NB4 (cell line): ENCODE results near the gene MMP19.
A peak's percentile ranks its signal among the peaks of the same experiment; 100 is the strongest.

Experiments
- DNase-seq: peaks from one replicate; pipeline ENCODE4 v3.0.0; 2010; ENCODE audit warnings: low read depth
- H3K4me3 ChIP-seq: one replicate; pipeline ENCODE4 v1.5.1; 2011; ENCODE audit warnings: mild to moderate bottlenecking, low read depth, low read length, moderate library complexity
- MYC ChIP-seq: IDR thresholded peaks from 2 replicates; pipeline ENCODE4 v1.6.1; 2011; ENCODE audit warnings: low read depth, low read length
- POLR2A ChIP-seq: IDR thresholded peaks from 2 replicates; pipeline ENCODE4 v1.6.1; 2011; ENCODE audit warnings: mild to moderate bottlenecking; ENCODE audit not compliant: insufficient read length; ENCODE audit errors: extremely low read depth
- TF ChIP-seq, protein P1 (sequence below): IDR thresholded peaks from 2 replicates; pipeline ENCODE4 v1.6.1; 2011; ENCODE audit warnings: low read depth, low read length
- TF ChIP-seq, protein P2 (sequence below): IDR thresholded peaks from one replicate; pipeline ENCODE4 v1.5.1; 2012; ENCODE audit warnings: low read depth, low read length

MMP19 gene

DNA sequence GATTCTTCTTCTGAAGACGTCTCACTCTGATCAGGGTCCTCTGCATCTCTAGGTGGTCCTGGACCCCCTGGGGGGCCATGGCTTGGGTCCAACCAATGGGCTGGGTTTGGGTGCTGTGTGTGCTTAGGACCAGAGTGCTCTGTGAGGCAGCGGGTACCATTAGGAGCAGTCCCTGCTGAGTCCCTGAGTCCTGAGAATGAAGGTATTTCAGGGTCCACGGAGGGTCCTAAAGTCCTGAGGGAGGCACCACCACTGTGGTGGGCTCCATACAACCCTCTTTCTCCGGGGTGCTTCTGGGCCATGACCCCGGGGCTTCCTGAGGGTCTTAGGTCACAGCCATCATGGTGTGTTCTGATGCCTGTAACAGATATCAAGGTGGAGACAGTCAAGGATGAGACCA lies 14.4 kb downstream of the MMP19 start:
- TF ChIP-seq MYC: no peak
- TF ChIP-seq, protein P1, sequence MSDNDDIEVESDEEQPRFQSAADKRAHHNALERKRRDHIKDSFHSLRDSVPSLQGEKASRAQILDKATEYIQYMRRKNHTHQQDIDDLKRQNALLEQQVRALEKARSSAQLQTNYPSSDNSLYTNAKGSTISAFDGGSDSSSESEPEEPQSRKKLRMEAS: no peak
- no peak for TF ChIP-seq POLR2A
- TF ChIP-seq, protein P2, sequence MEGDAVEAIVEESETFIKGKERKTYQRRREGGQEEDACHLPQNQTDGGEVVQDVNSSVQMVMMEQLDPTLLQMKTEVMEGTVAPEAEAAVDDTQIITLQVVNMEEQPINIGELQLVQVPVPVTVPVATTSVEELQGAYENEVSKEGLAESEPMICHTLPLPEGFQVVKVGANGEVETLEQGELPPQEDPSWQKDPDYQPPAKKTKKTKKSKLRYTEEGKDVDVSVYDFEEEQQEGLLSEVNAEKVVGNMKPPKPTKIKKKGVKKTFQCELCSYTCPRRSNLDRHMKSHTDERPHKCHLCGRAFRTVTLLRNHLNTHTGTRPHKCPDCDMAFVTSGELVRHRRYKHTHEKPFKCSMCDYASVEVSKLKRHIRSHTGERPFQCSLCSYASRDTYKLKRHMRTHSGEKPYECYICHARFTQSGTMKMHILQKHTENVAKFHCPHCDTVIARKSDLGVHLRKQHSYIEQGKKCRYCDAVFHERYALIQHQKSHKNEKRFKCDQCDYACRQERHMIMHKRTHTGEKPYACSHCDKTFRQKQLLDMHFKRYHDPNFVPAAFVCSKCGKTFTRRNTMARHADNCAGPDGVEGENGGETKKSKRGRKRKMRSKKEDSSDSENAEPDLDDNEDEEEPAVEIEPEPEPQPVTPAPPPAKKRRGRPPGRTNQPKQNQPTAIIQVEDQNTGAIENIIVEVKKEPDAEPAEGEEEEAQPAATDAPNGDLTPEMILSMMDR: no peak
- peak overlapping the region; percentile 90 for H3K4me3 ChIP-seq
- no peak for DNase-seq

DNA sequence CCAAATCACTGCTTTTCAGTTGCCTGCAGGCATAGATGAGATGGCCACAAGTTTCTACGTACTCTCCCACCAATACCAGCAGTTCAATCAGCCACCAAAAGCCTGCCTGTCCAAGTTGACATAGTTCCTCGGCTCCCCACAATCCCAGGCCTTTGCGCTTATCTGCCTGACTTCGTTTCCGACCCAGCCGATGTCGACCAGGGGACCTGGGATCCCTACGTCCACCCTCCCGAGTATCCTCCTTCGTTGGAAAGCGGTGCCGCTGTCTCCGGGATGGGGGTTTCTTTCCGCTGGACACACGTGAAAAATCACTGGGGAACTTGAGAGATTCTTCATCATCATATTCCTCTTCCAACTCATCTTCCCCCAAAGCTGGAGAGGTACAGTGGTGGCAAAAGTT lies 14.9 kb downstream of the MMP19 start:
- no peak for DNase-seq
- TF ChIP-seq, protein P2: no peak
- TF ChIP-seq MYC: no peak
- TF ChIP-seq, protein P1: no peak
- TF ChIP-seq POLR2A: no peak
- peak overlapping the region; percentile 90 for H3K4me3 ChIP-seq

DNA sequence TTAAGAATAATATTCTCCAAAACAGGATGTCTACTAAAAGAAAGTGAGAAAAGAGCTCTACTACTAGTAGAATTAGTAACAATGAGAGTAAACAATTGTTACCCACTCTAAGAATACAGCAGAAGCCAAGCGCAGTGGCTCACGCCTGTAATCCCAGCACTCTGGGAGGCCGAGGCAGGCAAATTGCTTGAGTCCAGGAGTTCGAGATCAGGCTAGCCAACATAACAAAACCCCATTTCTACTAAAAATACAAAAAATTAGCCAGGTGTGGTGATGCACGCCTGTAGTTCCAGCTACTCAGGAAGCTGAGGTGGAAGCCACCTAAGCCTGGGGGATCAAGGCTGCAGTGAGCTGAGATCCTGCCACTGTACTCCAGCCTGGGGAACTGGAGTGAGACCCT lies 18.0 kb downstream of the MMP19 start:
- TF ChIP-seq, protein P1: no peak
- TF ChIP-seq, protein P2: no peak
- TF ChIP-seq POLR2A: no peak
- H3K4me3 ChIP-seq: peak overlapping the region; percentile 57
- no peak for DNase-seq

DNA sequence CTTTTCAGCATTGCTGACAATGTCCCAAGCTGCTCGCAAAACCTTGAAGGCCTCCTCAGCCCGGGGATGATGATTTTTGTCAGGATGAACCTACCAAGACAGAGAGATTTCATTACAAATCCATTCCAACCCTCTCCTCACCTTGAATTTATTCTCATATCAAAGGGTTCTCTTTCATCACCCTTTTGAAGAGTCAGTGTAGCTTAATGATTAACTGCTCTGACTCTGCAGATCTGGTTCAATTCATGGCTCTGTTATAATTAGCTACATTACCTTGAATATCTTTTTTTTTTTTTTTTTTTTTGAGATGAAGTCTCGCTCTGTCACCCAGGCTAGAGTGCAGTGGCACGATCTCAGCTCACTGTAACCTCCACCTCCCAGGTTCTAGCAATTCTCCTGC lies 19.3 kb downstream of the MMP19 start:
- TF ChIP-seq MYC: no peak
- TF ChIP-seq, protein P2: no peak
- TF ChIP-seq POLR2A: no peak
- TF ChIP-seq, protein P1: no peak
- no peak for DNase-seq
- H3K4me3 ChIP-seq: peak overlapping the region; percentile 12

DNA sequence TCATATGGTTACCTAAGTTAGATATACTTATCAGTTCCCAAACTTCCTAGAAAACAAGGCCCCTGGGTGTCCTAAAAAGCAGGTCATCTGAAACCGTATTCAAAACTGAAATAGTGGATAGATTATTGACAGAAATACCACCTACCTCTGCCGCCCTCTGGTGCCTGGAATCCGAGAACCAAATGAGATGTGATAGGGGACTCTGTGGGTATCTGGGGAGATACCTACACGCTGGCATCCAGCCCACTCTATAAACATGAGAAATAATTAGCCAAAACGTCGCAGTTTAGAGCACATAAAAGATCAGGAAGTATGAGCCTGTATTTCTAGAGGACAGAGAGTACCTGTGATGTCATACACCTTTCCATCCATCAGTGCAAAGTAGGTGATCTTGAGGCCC lies 20.5 kb downstream of the MMP19 start:
- DNase-seq: no peak
- H3K4me3 ChIP-seq: no peak overlapping the region
- TF ChIP-seq, protein P1: no peak
- TF ChIP-seq MYC (no peak), POLR2A (no peak)
- TF ChIP-seq, protein P2: no peak

DNA sequence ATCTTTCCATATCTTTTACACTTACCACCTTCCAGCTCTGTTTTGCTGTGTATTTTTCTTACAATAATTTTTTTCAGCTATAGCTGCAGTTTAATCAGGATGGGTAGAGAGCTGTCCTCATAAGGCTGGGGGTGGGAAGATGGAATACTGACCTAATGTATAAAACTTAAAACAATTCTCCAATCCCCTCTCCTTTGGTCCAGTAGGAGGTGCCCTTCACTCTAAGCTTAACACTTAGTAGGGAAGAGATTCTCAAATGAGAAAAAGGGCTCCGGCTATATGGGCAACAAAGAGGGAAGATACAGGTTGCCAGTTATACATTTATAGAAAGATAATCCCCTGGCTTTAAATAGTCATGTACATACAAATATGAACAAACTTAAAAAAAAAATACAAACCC lies 22.1 kb downstream of the MMP19 start:
- DNase-seq: peak; percentile 40
- TF ChIP-seq, protein P1: no peak
- TF ChIP-seq, protein P2: peak; percentile 32
- TF ChIP-seq POLR2A (no peak), MYC (no peak)
- H3K4me3 ChIP-seq: no peak overlapping the region
